Keratinocyte (primary cell): ENCODE results near the gene EPHB2. TPM values are rescaled to one million over a fixed set of nuclear protein-coding genes. Genes with fewer than 3 reads are reported as not detected.

Experiments
- DNase-seq: peaks from one replicate; pipeline ENCODE4 v3.0.0-alpha.2; 2011; ENCODE audit warnings: low read depth, missing footprints, low spot score
- FAIRE-seq: peaks from 2 replicates; lab custom pipeline; 2011; peaks lifted over from hg19 to GRCh38; lab: Jason Lieb, UNC
- H2AFZ ChIP-seq: 2 replicates; pipeline ENCODE4 v1.6.0; 2012; ENCODE audit warnings: low read length, control low read depth, inconsistent platforms; ENCODE audit not compliant: control insufficient read depth
- H3K27ac ChIP-seq: 2 replicates; pipeline ENCODE4 v1.5.1; 2011; ENCODE audit warnings: low read length; ENCODE audit not compliant: control insufficient read depth, insufficient read depth
- H3K27me3 ChIP-seq: 3 replicates; pipeline ENCODE4 v1.6.0; 2011; ENCODE audit warnings: low read length; ENCODE audit not compliant: control insufficient read depth, insufficient read depth; ENCODE audit errors: extremely low read depth
- H3K36me3 ChIP-seq, 2 experiments: 2 replicates in 1 of 2; 3 replicates in 1 of 2; pipeline ENCODE4 v1.5.1; 2011; ENCODE audit warnings: low read length in 2 of 2, mild to moderate bottlenecking in 1 of 2; ENCODE audit not compliant: control insufficient read depth in 2 of 2, insufficient read depth in 2 of 2; ENCODE audit errors: extremely low read depth in 1 of 2
- H3K4me1 ChIP-seq: 3 replicates; pipeline ENCODE4 v1.5.1; 2011; ENCODE audit warnings: low read length; ENCODE audit not compliant: control insufficient read depth, insufficient read depth; ENCODE audit errors: extremely low read depth
- H3K4me2 ChIP-seq: 3 replicates; pipeline ENCODE4 v1.6.0; 2011; ENCODE audit warnings: low read depth, low read length; ENCODE audit not compliant: control insufficient read depth, insufficient read depth; ENCODE audit errors: extremely low read depth
- H3K4me3 ChIP-seq, 3 experiments: fragments of 200-600 bp in 1 of 3; sonication (generic) in 1 of 3; 2 replicates in 2 of 3; 3 replicates in 1 of 3; pipeline ENCODE4 v1.5.1; 2011 to 2016; ENCODE audit warnings: low read length in 3 of 3, mild to moderate bottlenecking in 3 of 3, control low read depth in 2 of 3, inconsistent platforms in 1 of 3, low read depth in 1 of 3, mixed read lengths in 1 of 3, mixed run types in 1 of 3, moderate library complexity in 1 of 3; ENCODE audit not compliant: control insufficient read depth in 2 of 3, insufficient read depth in 2 of 3; ENCODE audit errors: extremely low read depth in 1 of 3
- H3K79me2 ChIP-seq: 2 replicates; pipeline ENCODE4 v1.6.0; 2012; ENCODE audit warnings: low read length; ENCODE audit not compliant: control insufficient read depth, insufficient read depth
- H3K9ac ChIP-seq: 3 replicates; pipeline ENCODE4 v1.6.0; 2011; ENCODE audit warnings: low read length; ENCODE audit not compliant: control insufficient read depth, insufficient read depth; ENCODE audit errors: extremely low read depth
- H3K9me1 ChIP-seq: 3 replicates; pipeline ENCODE4 v1.6.0; 2011; ENCODE audit warnings: low read length; ENCODE audit not compliant: control insufficient read depth, insufficient read depth; ENCODE audit errors: extremely low read depth
- H3K9me3 ChIP-seq: 2 replicates; pipeline ENCODE4 v1.5.1; 2012; ENCODE audit warnings: low read depth, low read length; ENCODE audit not compliant: control insufficient read depth
- H4K20me1 ChIP-seq: 3 replicates; pipeline ENCODE4 v1.6.0; 2011; ENCODE audit warnings: low read length; ENCODE audit not compliant: control insufficient read depth, insufficient read depth; ENCODE audit errors: extremely low read depth
- CTCF ChIP-seq, 3 experiments: IDR thresholded peaks in 1 of 3; conservative IDR thresholded peaks in 1 of 3; optimal IDR thresholded peaks in 1 of 3; 2 replicates in 2 of 3; 3 replicates in 1 of 3; pipeline versions ENCODE3 to v1.5.1; 2011; ENCODE audit warnings: low read length in 3 of 3, mild to moderate bottlenecking in 3 of 3, moderate library complexity in 2 of 3, control low read depth in 1 of 3, inconsistent platforms in 1 of 3; ENCODE audit not compliant: insufficient read depth in 2 of 3; ENCODE audit errors: extremely low read depth in 1 of 3
- EZH2 ChIP-seq: IDR thresholded peaks from one replicate; pipeline ENCODE4 v1.6.1; 2012; ENCODE audit warnings: inconsistent platforms, mild to moderate bottlenecking, low read length, moderate library complexity
- dilution Hi-C: fragments of 300-500 bp; cut with MboI; formaldehyde crosslinking; loops from one replicate; pipeline ENCODE4 v1.7.0; 2020; ENCODE audit warnings: low sequenced_read_pairs; ENCODE audit not compliant: extremely low pct_ligation_motif_present
- polyA minus RNA-seq, 3 experiments: library from RNA; depleted of rRNA, polyadenylated mRNA; stranded (reverse); fragments of >200 nt; gene quantifications; 1 replicate in 1 of 3; 2 replicates in 1 of 3; 3 replicates in 1 of 3; pipeline ENCODE4 v1.2.3, GENCODE V29; 2011
- polyA plus RNA-seq, 5 experiments: library from polyadenylated mRNA; depleted of rRNA in 3 of 5; stranded (reverse) in 3 of 5; stranded (forward) in 1 of 5; unstranded in 1 of 5; fragments of >200 nt; gene quantifications; 1 replicate in 1 of 5; 2 replicates in 3 of 5; 3 replicates in 1 of 5; pipeline versions ENCODE4 v1.2.1 to v1.2.3, GENCODE V29; 2011 to 2012; ENCODE audit warnings: missing spikeins in 2 of 5, low read depth in 1 of 5, low replicate concordance in 1 of 5

The EPHB2 gene
- polyA plus RNA-seq (0.09 to 0.82 TPM (median 0.10 TPM) in 3 replicates), polyA minus RNA-seq (0.35 to 3.5 TPM (median 0.99 TPM) in 3 replicates)
- 0.97 TPM for polyA plus RNA-seq (2011; ENCODE audit: low read depth)
- 0.13 and 0.22 TPM in 2 replicates for polyA plus RNA-seq (2011; cell fraction: cytosol; rRNA removed)
- polyA plus RNA-seq (2011; cell fraction: nucleus; rRNA removed) = 0.60 and 0.70 TPM in 2 replicates
- polyA plus RNA-seq (2012; ENCODE audit: low replicate concordance) = 0.15 and 1.1 TPM in 2 replicates
- not detected for polyA minus RNA-seq (2011; cell fraction: cytosol; rRNA and poly(A)+ RNA removed)
- polyA minus RNA-seq (2011; cell fraction: nucleus; rRNA and poly(A)+ RNA removed) = 1.9 and 2.8 TPM in 2 replicates

GRCh38 chr1:22710701-22711049 is at the start of gene EPHB2:
EPHB2 (plus strand) TSS chr1:22710839; CDS start chr1:22710983, 144 bp downstream.
- Histone ChIP-seq H3K9me1 (no peaks in the 10 kb centered on the region), H3K27ac (no peak within 1 kb of the TSS), H3K27me3 (peaks cover 51% of the 10 kb centered on the region), H2AFZ (no peak within 1 kb of the TSS), H3K9ac (peak within 1 kb of the TSS; percentile 15), H3K79me2 (no peaks in the 10 kb centered on the region), H3K4me2 (peak within 1 kb of the TSS; percentile 25), H3K9me3 (no peaks in the 10 kb centered on the region), H4K20me1 (peaks cover 5% of the 10 kb centered on the region), H3K4me1 (peaks cover 8% of the 10 kb centered on the region), H3K36me3 (no peaks in the 10 kb centered on the region), H3K4me3 (no peak within 1 kb of the TSS)
- dilution Hi-C loops = no loop called here
- TF ChIP-seq EZH2 (no peak), CTCF (optimal IDR thresholded peaks at IDR 0.05 in 1 of 3, IDR thresholded peaks at IDR 0.05 in 1 of 3, conservative IDR thresholded peaks at IDR 0.05 in 1 of 3; ENCODE audit: extremely low read depth in 1 of 3, insufficient read depth in 2 of 3, low read length in 3 of 3) (no peak)
- no peak for DNase-seq
- FAIRE-seq = no peak

DNA sequence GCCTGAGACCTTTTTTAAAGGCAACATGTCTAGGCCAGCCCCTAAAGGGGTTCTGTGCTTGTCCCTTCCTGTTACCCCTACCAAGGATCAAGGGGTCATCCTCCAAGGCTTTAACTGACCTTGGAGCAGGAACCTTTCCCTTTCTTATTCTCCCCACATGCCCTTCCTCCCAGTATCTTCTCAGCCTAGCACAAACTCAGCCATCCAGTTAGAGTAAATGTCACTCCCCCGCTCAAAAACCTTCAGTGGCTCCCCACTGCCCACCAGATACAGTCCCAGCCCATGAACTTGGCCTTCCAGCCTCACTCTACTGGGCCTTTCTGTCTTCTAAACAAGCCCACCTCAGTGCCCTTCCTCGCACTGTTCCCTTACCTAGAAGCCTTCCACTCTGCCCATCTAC is 48.8 kb upstream of the EPHB2 start:
- Histone ChIP-seq H3K4me1 (no peaks in the 10 kb centered on the region), H3K27ac (no peak overlapping the region), H3K4me3 (no peak overlapping the region), H3K79me2 (no peaks in the 10 kb centered on the region), H3K9ac (no peak overlapping the region), H3K27me3 (peaks cover 2% of the 10 kb centered on the region), H3K9me3 (no peaks in the 10 kb centered on the region), H4K20me1 (peaks cover 5% of the 10 kb centered on the region), H3K36me3 (no peaks in the 10 kb centered on the region), H2AFZ (no peak overlapping the region), H3K9me1 (peaks cover 2% of the 10 kb centered on the region), H3K4me2 (no peak overlapping the region)
- TF ChIP-seq EZH2 = no peak
- no peak for TF ChIP-seq CTCF (optimal IDR thresholded peaks at IDR 0.05 in 1 of 3, IDR thresholded peaks at IDR 0.05 in 1 of 3, conservative IDR thresholded peaks at IDR 0.05 in 1 of 3; ENCODE audit: extremely low read depth in 1 of 3, insufficient read depth in 2 of 3, low read length in 3 of 3)
- DNase-seq (no peak), FAIRE-seq (no peak)
- dilution Hi-C loops = no loop called here
